OCI-M1 (cell line): Measurements from ENCODE around the gene LSMEM2.
"Not testable (repeated sequence)": the region's sequence is repeated elsewhere in the genome, so short reads cannot be mapped to it uniquely, and the experiment has no call there.

ENCODE experiments used
- DNase-seq: peaks from one replicate; lab custom pipeline; 2025; lab: John Stamatoyannopoulos, UW

The LSMEM2 gene

GRCh38 chr3:50278880-50279224 lies at the start of gene LSMEM2:
TSS of gene LSMEM2 (plus strand) at chr3:50279087. CDS start at chr3:50279114, 27 bp downstream.
- no peak for DNase-seq

- no peak for DNase-seq
Observed at GRCh38 chr3:50229490-50229889, 49.4 kb upstream of the LSMEM2 start.

GRCh38 chr3:50230104-50230793 lies 48.6 kb upstream of the LSMEM2 start:
- DNase-seq: no peak

GRCh38 chr3:50230794-50231125 lies 48.1 kb upstream of the LSMEM2 start:
- DNase-seq: no peak

GRCh38 chr3:50231581-50231980 lies 47.3 kb upstream of the LSMEM2 start:
- no peak for DNase-seq

- DNase-seq: no peak
Observed at GRCh38 chr3:50232303-50232702, 46.6 kb upstream of the LSMEM2 start.

- DNase-seq: no peak
Observed at GRCh38 chr3:50233176-50233575, 45.7 kb upstream of the LSMEM2 start.

GRCh38 chr3:50235716-50236483 lies 43.0 kb upstream of the LSMEM2 start, which contains the start of gene GNAI2:
TSS of gene GNAI2 (plus strand) at chr3:50236204. CDS start at chr3:50236336, 132 bp downstream.
- DNase-seq: peak; percentile 97

- no peak for DNase-seq
Observed at GRCh38 chr3:50236484-50237132, 42.3 kb upstream of the LSMEM2 start.

- DNase-seq: peak; percentile 28
Observed at GRCh38 chr3:50237133-50237651, 41.7 kb upstream of the LSMEM2 start.

- DNase-seq: peak; percentile 70
Observed at GRCh38 chr3:50237754-50238548, 40.9 kb upstream of the LSMEM2 start.

GRCh38 chr3:50238549-50239026 lies 40.3 kb upstream of the LSMEM2 start:
- DNase-seq: no peak

- DNase-seq: no peak
Observed at GRCh38 chr3:50239649-50240048, 39.2 kb upstream of the LSMEM2 start.

- DNase-seq: no peak
Observed at GRCh38 chr3:50241163-50241562, 37.7 kb upstream of the LSMEM2 start.

- DNase-seq: no peak
Observed at GRCh38 chr3:50241713-50242380, 37.0 kb upstream of the LSMEM2 start.

GRCh38 chr3:50242381-50242770 lies 36.5 kb upstream of the LSMEM2 start:
- no peak for DNase-seq

GRCh38 chr3:50242851-50243542 lies 35.9 kb upstream of the LSMEM2 start:
- peak; percentile 85 for DNase-seq

GRCh38 chr3:50243543-50243895 lies 35.4 kb upstream of the LSMEM2 start:
- no peak for DNase-seq

GRCh38 chr3:50244813-50245212 lies 34.1 kb upstream of the LSMEM2 start:
- not testable (repeated sequence) for DNase-seq

- no peak for DNase-seq
Observed at GRCh38 chr3:50245251-50245745, 33.6 kb upstream of the LSMEM2 start.
